Renal pelvis (tissue), 4 donors: ENCODE data around the gene COX20. TPM values are rescaled to one million over a fixed set of nuclear protein-coding genes. Genes with fewer than 3 reads are reported as not detected.
"Not testable (repeated sequence)": the region's sequence is repeated elsewhere in the genome, so short reads cannot be mapped to it uniquely, and the experiment has no call there.

Source experiments
- DNase-seq: peaks from one replicate; pipeline ENCODE4 v3.0.0-alpha.2; 2013
- polyA plus RNA-seq, 3 donors: library from polyadenylated mRNA; unstranded; fragments of 120-200 nt; gene quantifications; one replicate each; pipeline ENCODE4 v1.2.1, GENCODE V29; 2013; ENCODE audit not compliant: insufficient read length in 3 of 3

The COX20 gene
- polyA plus RNA-seq, 3 donors: 85.8 to 118 (median 112) TPM

GRCh38 chr1:244804841-244805240 is 30.6 kb upstream of the COX20 start:
- no peak for DNase-seq

GRCh38 chr1:244807138-244807537 is 28.3 kb upstream of the COX20 start:
- DNase-seq: no peak

DNA sequence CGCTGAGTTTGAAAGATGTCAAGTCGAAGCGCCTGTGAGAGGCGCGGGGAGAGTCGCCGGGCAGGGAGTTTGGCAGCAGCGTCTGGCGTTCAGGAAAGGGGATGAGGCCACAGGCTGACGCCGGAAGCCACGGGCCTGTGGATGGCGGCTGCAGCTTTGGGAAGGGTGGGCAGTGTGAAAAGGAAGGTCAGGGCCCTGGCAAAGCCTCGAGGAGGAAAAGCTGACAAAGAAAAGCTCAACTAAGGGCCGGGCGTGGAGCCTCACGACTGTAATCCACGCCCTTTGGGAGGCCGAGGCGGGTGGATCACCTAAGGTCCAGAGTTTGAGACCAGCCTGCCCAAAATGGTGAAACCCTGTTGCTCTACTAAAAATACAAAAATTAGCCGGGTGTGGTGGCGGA is 25.2 kb upstream of the COX20 start:
- no peak for DNase-seq

GRCh38 chr1:244813327-244813726 is 22.1 kb upstream of the COX20 start:
- no peak for DNase-seq

GRCh38 chr1:244815600-244816099 is 19.8 kb upstream of the COX20 start:
- no peak for DNase-seq

GRCh38 chr1:244817415-244817894 is 18.0 kb upstream of the COX20 start:
- DNase-seq: no peak

DNA sequence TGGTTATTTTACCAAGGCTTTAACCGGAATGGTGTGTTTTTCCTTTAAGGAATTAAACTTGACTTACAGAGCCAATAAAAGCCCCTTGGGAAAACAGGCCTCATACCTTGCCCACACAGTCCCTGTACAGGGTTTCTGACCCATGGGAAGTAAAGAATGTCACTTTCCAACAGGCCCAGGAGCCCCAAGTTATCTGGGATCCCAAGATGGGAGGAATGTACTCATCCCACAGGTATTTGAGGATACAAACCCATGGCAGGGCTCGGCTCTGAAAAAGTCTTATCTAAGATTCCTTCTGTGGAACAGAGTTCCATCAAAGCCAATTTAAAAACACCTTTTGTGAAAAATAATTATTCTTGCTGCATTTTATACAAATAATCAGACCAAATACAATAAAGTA is 15.3 kb upstream of the COX20 start:
- DNase-seq: no peak

- no peak for DNase-seq
Measured at GRCh38 chr1:244821134-244821533, 14.3 kb upstream of the COX20 start.

GRCh38 chr1:244822878-244823277 is 12.6 kb upstream of the COX20 start:
- DNase-seq: no peak

GRCh38 chr1:244826712-244827111 is 8.7 kb upstream of the COX20 start:
- DNase-seq: no peak

DNA sequence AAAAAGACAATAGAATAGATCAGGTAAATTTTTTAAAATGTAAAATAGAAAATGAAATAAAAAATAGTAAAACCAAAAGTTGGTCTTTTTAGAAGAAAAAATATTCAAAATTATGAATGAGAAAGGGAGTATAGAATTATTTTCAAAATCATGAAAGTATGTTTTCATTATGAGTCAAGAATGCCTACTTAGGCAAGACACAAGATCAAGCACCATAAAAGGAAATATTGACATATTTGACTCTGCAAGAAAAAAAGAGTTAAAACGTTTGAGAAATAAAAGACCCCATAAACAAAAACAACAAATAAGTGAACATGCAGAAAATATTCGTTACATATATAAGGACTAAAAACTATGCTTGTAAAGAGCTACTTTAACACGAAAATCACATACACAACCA is 4.8 kb upstream of the COX20 start:
- no peak for DNase-seq

DNA sequence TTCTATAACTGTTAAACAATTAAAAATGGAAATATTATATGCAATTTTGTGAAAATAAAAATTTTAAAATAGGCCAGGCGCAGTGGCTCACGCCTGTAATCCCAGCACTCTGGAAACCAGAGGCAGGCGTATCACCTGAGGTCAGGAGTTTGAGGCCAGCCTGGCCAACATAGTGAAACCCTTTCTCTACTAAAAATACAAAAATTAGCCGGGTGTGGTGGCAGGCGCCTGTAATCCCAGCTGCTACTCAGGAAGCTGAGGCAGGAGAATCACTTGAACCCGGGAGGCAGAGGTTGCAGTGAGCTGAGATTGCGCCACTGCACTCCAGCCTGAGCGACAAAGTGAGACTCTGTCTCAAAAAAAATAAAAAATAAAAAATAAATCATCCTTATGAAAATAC is 2.2 kb upstream of the COX20 start:
- DNase-seq: not testable (repeated sequence)

- DNase-seq: peak; percentile 75
Measured at GRCh38 chr1:244833734-244834542, 1.5 kb upstream of the COX20 start.

DNA sequence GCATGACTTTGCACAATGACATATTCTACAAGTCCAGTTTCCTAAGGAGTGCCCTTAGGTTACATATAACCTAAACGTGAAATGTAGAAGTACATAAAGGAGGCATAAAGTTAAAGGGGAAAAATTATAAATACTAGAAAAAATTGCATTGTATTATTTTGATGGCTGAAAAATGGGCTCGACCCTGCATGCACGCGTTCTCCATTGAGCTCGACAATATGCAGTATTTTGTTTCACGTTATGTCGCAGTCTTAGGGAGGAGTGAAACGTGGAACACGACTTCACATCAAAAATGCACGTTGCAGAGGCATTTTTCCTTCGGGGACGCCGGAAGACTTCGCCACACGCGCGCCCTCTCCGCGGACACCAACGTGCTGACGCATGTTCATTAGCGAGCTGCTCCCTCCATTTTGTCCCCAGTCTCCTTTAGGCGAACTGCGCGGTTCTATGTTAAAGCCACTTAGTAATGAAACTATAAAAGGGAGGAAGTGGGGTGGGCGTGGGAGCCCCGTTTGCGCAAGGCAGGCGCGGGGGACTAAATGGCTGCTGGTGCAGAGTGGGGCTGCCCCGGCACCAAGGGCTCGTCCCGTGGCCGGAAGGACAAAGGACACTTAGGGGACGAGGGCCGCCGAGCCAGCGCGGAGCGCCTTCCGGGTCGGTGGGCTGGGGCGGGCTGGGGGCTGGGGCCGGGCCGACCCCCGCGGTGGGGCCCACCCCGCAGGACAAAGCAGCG is 749 bp upstream of the COX20 start:
- peak; percentile 96 for DNase-seq

DNA sequence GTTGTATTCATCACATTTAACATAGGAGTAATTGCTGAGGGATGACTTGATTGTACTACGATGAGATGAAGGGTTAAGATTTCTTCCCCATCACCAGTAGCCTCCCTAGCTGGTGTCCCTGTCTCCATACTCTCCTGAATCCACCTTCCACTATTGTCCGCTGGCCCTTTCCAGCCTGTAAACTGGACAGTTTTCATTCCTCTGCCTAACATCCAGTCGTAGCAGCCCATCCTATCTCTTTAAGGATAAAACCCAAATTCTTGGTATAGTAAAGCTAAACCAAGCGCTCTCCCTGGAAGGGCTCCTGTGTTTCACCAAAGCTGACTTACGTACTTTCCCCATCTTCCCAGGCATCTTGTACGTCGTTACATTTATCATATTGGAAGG is 670 bp downstream of the COX20 start:
- peak; percentile 26 for DNase-seq

GRCh38 chr1:244836584-244836983 is 1.1 kb downstream of the COX20 start:
- no peak for DNase-seq

DNA sequence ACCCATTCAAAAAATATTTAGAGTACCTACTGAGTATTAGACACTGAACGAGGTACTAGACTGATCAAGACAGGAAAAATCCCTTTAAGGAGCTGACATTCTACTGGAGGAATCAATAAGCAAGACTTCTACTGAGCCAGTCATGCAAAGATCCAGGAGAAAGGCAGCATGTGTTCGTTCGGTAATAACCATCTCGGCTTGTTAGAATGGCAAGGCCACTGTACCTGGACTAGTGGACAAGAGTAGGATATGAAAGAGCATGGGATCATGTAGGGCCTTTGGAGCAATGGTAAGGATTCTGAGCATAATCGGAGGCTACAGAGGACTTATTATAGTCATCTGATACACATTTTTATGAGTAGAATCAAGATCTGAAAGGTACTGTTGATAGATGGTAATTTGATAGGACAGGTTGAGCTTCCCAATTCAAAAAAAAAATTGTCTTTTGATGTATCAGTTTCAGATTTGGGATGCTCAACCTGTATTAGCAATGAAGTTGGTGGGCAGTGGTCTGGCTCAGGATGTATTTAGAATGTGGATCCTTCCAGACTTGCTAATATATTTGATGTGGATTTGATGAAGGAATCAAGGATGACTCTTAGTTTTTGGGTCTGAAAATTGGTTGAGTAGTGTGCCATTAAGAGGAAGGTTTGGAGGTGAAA is 2.3 kb downstream of the COX20 start:
- no peak for DNase-seq

- DNase-seq: no peak
Measured at GRCh38 chr1:244839656-244840055, 4.2 kb downstream of the COX20 start.

DNA sequence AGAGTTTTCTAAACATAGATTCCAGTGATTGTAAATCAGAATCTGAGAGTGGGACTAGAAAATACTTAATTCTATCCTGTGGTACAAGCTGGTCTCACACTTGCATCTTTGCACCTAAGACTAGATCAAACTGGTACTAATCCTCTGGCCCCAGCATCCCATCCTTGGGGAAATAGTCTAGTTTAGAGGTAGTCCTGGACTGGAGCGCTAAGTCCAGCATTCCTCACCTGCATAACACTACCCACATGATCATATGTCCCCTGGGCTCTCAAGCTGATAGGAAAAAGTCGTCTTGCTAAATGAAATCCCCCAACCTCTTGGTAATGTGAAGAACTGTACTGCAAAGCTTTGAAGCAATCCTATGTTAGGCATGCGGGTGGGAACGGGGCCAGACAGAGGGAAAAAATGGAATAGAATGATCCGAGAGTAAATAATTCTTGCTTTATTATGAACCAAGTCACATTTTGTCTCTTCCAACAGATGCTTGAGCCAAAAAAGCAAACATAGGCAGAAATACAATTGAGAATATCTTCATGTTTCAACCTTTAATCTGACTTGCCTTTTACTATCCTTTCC is 4.8 kb downstream of the COX20 start:
- no peak for DNase-seq

GRCh38 chr1:244841273-244841927 is 5.9 kb downstream of the COX20 start:
- no peak for DNase-seq

GRCh38 chr1:244843148-244843978 is 7.9 kb downstream of the COX20 start:
- DNase-seq: no peak
